Activated CD4-positive, alpha-beta T cell treated with anti-CD3 and anti-CD28 coated beads, Interleukin-2, amount 50 U/mL, for 4 hours (primary cell): ENCODE measurements around the gene TMTC1.

Experiments used
- DNase-seq, 2 experiments: peaks; one replicate each; pipeline ENCODE4 v3.0.0-alpha.2; 2020

TMTC1 gene

GRCh38 chr12:29518407-29518806 is 265.3 kb downstream of the TMTC1 start:
- no peak for DNase-seq

GRCh38 chr12:29517264-29517663 is 266.5 kb downstream of the TMTC1 start:
- no peak for DNase-seq

GRCh38 chr12:29516431-29516875 is 267.3 kb downstream of the TMTC1 start:
- DNase-seq: no peak

- no peak for DNase-seq
Measured at GRCh38 chr12:29510591-29511185, 273.1 kb downstream of the TMTC1 start.

DNA sequence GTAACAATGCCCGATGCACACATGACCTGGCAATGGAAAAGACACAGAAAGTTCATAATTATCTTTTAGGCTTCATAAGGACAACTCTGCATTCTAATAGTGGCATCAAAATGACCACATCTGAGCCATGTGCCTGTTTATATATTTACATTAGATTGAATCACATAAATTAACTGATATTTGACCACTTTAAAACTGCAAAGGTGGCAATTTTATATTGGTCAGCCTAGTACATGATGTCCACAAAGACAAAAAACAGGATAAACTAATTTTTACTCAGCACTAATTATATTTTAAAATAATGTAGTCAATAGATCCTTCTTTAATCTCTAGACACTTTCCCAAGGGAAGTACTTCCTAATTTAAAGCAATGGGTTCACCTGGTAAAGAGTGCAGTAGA is 274.2 kb downstream of the TMTC1 start:
- no peak for DNase-seq

- DNase-seq: no peak
Measured at GRCh38 chr12:29508949-29509348, 274.8 kb downstream of the TMTC1 start.

DNA sequence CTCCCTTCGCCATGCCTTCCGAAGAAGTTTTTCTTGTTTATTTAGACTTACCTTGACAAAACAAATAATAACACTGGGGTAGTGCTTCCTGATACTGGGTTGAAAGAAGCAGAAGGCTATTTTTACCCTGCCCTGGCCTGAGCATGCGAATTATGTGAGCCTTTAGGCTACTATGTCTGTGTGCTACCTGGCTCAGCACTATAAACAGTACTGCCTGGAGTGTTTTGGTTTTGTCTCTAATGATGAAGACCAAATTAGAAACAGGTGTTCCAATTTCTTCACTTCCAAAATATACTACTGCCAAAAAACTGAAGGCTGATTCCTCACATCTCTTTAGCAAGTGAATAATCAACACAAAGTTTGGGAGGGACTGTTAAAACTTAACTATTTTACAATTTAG is 278.6 kb downstream of the TMTC1 start:
- no peak for DNase-seq

DNA sequence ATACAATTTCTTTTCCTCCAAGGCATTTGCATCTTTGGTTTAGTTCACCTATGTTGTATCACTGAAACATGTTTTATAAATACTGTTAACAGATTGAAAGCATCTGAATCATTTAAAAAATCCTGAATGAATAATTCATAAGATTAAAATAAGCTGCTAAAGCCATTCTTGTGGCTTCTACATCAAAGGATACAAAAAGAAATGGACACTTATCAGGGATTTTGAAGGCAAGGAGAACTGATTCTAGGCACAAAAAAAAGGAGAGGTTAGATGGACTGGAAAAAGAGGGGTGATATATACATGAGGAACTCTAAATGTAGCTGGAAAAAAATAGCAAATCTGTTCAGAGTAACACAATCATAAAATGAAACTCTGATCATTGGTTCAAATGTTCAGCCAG is 280.5 kb downstream of the TMTC1 start:
- DNase-seq: no peak

DNA sequence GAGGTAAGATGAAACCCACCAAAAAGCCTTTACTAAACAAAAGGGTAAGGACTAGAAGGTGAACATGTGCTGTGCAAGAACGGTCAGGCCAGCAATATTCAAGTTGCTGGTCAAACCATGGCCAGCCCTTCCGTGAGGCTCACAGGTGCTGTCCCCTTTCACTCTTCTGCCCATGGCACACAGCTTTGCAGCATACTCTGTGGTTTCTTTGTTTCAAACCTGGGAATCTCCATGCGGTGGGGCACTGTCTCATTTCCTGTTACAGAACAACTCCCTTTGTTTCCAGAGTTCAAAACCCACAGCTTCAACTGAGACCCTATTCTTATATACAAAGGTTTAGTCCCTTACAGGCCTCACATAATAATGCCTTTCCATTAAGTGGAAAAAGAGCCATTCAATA is 284.5 kb downstream of the TMTC1 start:
- DNase-seq: no peak

- no peak for DNase-seq
Measured at GRCh38 chr12:29497588-29497987, 286.2 kb downstream of the TMTC1 start, which contains the start of gene OVCH1. Gene OVCH1 (minus strand): TSS chr12:29497686. CDS start chr12:29497686, 0 bp downstream.

- DNase-seq: no peak
Measured at GRCh38 chr12:29492891-29493290, 290.9 kb downstream of the TMTC1 start.

DNA sequence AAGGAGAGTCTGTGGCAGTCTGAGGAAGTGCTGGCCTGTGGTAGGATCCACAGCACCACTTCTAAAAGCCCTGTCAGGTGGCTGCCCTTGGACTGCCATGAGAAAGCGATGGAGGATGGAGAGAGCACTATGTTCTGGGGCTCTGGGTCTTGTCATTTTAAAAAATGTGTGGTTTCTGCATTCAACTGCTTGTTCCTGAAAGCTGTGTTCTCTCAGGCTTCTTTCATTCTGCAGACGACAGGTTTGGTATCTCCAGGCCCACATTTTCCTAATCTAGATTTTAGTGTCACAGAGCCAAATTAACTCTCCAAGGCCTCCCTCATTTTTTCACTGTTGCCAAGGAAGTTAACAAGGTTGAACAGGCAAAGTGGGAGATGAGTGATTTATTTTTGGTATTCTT is 296.8 kb downstream of the TMTC1 start:
- DNase-seq: no peak

- no peak for DNase-seq
Measured at GRCh38 chr12:29463198-29463597, 320.5 kb downstream of the TMTC1 start.

- no peak for DNase-seq
Measured at GRCh38 chr12:29460082-29460481, 323.7 kb downstream of the TMTC1 start.

DNA sequence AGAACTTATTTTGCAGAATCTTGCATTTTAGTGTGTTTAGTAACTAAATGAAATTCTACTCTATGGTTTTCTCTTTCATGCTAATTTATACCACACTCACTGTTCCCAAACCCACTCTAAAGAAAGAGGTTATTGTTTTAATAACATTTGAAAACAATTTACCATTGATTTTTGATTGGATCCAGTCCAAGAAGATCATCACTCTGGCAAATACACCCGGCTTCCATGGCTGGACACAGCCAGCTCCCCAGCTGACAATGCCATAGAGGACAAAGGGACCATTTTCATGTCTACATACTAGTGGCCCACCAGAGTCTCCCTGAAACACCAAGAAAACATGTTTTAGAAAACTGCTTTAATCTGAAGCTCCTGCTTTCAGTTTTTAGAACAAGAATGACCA is 328.7 kb downstream of the TMTC1 start:
- DNase-seq: no peak

GRCh38 chr12:29451888-29452287 is 331.9 kb downstream of the TMTC1 start:
- no peak for DNase-seq
